GM19025 (cell line): Measurements from ENCODE around the gene TSHZ1.

Source experiments
- ATAC-seq: cut with Tn5 transposase; IDR thresholded peaks from one replicate; pipeline ENCODE4 v1.9.1; 2021; ENCODE audit warnings: mild to moderate bottlenecking, low read depth, moderate library complexity; ENCODE audit not compliant: unreplicated experiment

The TSHZ1 gene

GRCh38 chr18:75330308-75330707 lies 119.7 kb downstream of the TSHZ1 start:
- no peak for ATAC-seq

GRCh38 chr18:75334869-75335268 lies 124.3 kb downstream of the TSHZ1 start:
- ATAC-seq = no peak

- ATAC-seq = no peak
Observed at GRCh38 chr18:75335511-75335910, 124.9 kb downstream of the TSHZ1 start.

GRCh38 chr18:75336767-75337166 lies 126.2 kb downstream of the TSHZ1 start:
- no peak for ATAC-seq

GRCh38 chr18:75337348-75337747 lies 126.8 kb downstream of the TSHZ1 start:
- ATAC-seq = no peak

GRCh38 chr18:75338631-75339030 lies 128.0 kb downstream of the TSHZ1 start:
- no peak for ATAC-seq
